ENCODE data around the gene PXMP2.

The PXMP2 gene

GRCh38 chr12:132723015-132723763 is 35.8 kb downstream of the PXMP2 start:
- Histone ChIP-seq H3K79me1 (ENCODE audit: low read length) (no peaks in the 10 kb centered on the region), H3K79me2 (ENCODE audit: control insufficient read depth, insufficient read depth, low read length, poor library complexity) (no peaks in the 10 kb centered on the region), H3K27ac (ENCODE audit: low read depth, low read length) (no peak overlapping the region), H4K8ac (ENCODE audit: low read depth, low read length) (no peak overlapping the region), H4K91ac (ENCODE audit: low read depth, low read length) (no peak overlapping the region), H3K4ac (ENCODE audit: low read depth, low read length) (no peak overlapping the region), H3K4me1 (ENCODE audit: control insufficient read depth in 1 of 2, insufficient read depth in 2 of 2, low read length in 2 of 2) (no peaks in the 10 kb centered on the region), H3K9ac (ENCODE audit: low read length) (no peak overlapping the region), H3K36me3 (ENCODE audit: control insufficient read depth in 1 of 2, insufficient read depth in 2 of 2, low read length in 2 of 2) (peaks cover 76 to 79% of the 10 kb centered on the region in 2 experiments), H2BK12ac (ENCODE audit: low read length) (no peak overlapping the region), H3K4me2 (ENCODE audit: low read length) (no peak overlapping the region), H3K14ac (ENCODE audit: low read length) (no peak overlapping the region), H3K4me3 (ENCODE audit: low read depth, low read length) (no peak overlapping the region), H2AK5ac (ENCODE audit: low read length) (no peak overlapping the region), H2AFZ (ENCODE audit: insufficient read depth, low read length, poor library complexity) (no peak overlapping the region), H3K23ac (ENCODE audit: low read length) (no peak overlapping the region), H3K18ac (ENCODE audit: low read length) (no peak overlapping the region), H4K12ac (ENCODE audit: low read depth, low read length) (no peak overlapping the region), H3K27me3 (ENCODE audit: insufficient read depth, low read length) (no peaks in the 10 kb centered on the region), H2BK120ac (ENCODE audit: insufficient read depth, low read length, poor library complexity) (no peak overlapping the region), H2BK5ac (ENCODE audit: low read depth, low read length, poor library complexity) (no peak overlapping the region), H3K9me3 (ENCODE audit: insufficient read depth, low read depth, low read length) (no peaks in the 10 kb centered on the region)
- no CpG with 5 or more reads among the region's 30 CpGs for WGBS (ENCODE audit: extremely low coverage, insufficient coverage, insufficient read length)
- DNase-seq, result no peak

GRCh38 chr12:132723764-132724140 is 36.4 kb downstream of the PXMP2 start:
- WGBS (ENCODE audit: extremely low coverage, insufficient coverage, insufficient read length), result no CpG with 5 or more reads among the region's 2 CpGs
- H3K4me2 ChIP-seq (ENCODE audit: low read length), result no peak overlapping the region

GRCh38 chr12:132724506-132725241 is 37.3 kb downstream of the PXMP2 start:
- Histone ChIP-seq H2BK5ac (ENCODE audit: low read depth, low read length, poor library complexity) (no peak overlapping the region), H3K27ac (ENCODE audit: low read depth, low read length) (no peak overlapping the region), H2BK120ac (ENCODE audit: insufficient read depth, low read length, poor library complexity) (no peak overlapping the region), H3K4ac (ENCODE audit: low read depth, low read length) (no peak overlapping the region), H4K91ac (ENCODE audit: low read depth, low read length) (no peak overlapping the region), H3K36me3 (ENCODE audit: control insufficient read depth in 1 of 2, insufficient read depth in 2 of 2, low read length in 2 of 2) (peaks cover 73 to 78% of the 10 kb centered on the region in 2 experiments), H3K27me3 (ENCODE audit: insufficient read depth, low read length) (no peaks in the 10 kb centered on the region), H2AFZ (ENCODE audit: insufficient read depth, low read length, poor library complexity) (no peak overlapping the region), H3K18ac (ENCODE audit: low read length) (no peak overlapping the region), H2AK5ac (ENCODE audit: low read length) (no peak overlapping the region), H3K4me2 (ENCODE audit: low read length) (no peak overlapping the region), H4K8ac (ENCODE audit: low read depth, low read length) (no peak overlapping the region), H3K23ac (ENCODE audit: low read length) (no peak overlapping the region), H4K12ac (ENCODE audit: low read depth, low read length) (no peak overlapping the region), H3K9ac (ENCODE audit: low read length) (no peak overlapping the region), H3K79me2 (ENCODE audit: control insufficient read depth, insufficient read depth, low read length, poor library complexity) (no peaks in the 10 kb centered on the region), H3K4me1 (ENCODE audit: control insufficient read depth in 1 of 2, insufficient read depth in 2 of 2, low read length in 2 of 2) (no peaks in the 10 kb centered on the region), H3K4me3 (ENCODE audit: low read depth, low read length) (no peak overlapping the region), H3K14ac (ENCODE audit: low read length) (no peak overlapping the region), H3K9me3 (ENCODE audit: insufficient read depth, low read depth, low read length) (peaks cover 2% of the 10 kb centered on the region), H2BK12ac (ENCODE audit: low read length) (no peak overlapping the region), H3K79me1 (ENCODE audit: low read length) (no peaks in the 10 kb centered on the region)
- no peak for DNase-seq
- no CpG with 5 or more reads among the region's 30 CpGs for WGBS (ENCODE audit: extremely low coverage, insufficient coverage, insufficient read length)

More at GRCh38 chr12:132723764-132724140, 36.4 kb downstream of the PXMP2 start:
- H4K12ac ChIP-seq (ENCODE audit: low read depth, low read length), result no peak overlapping the region
- no peak overlapping the region for H3K9ac ChIP-seq (ENCODE audit: low read length)
- H3K27me3 ChIP-seq (ENCODE audit: insufficient read depth, low read length), result no peaks in the 10 kb centered on the region
- no peak overlapping the region for H2BK120ac ChIP-seq (ENCODE audit: insufficient read depth, low read length, poor library complexity)
- H3K14ac ChIP-seq (ENCODE audit: low read length), result no peak overlapping the region
- no peak overlapping the region for H2AK5ac ChIP-seq (ENCODE audit: low read length)
- H3K36me3 ChIP-seq (ENCODE audit: control insufficient read depth in 1 of 2, insufficient read depth in 2 of 2, low read length in 2 of 2), result peaks cover 79 to 80% of the 10 kb centered on the region in 2 experiments
- H3K4me3 ChIP-seq (ENCODE audit: low read depth, low read length), result no peak overlapping the region
- H4K8ac ChIP-seq (ENCODE audit: low read depth, low read length), result no peak overlapping the region
- no peaks in the 10 kb centered on the region for H3K79me1 ChIP-seq (ENCODE audit: low read length)
- H3K18ac ChIP-seq (ENCODE audit: low read length), result no peak overlapping the region
- no peak overlapping the region for H2BK5ac ChIP-seq (ENCODE audit: low read depth, low read length, poor library complexity)
- no peaks in the 10 kb centered on the region for H3K4me1 ChIP-seq (ENCODE audit: control insufficient read depth in 1 of 2, insufficient read depth in 2 of 2, low read length in 2 of 2)
- H2BK12ac ChIP-seq (ENCODE audit: low read length), result no peak overlapping the region
- no peaks in the 10 kb centered on the region for H3K79me2 ChIP-seq (ENCODE audit: control insufficient read depth, insufficient read depth, low read length, poor library complexity)
- DNase-seq, result no peak
- H2AFZ ChIP-seq (ENCODE audit: insufficient read depth, low read length, poor library complexity), result no peak overlapping the region
- H4K91ac ChIP-seq (ENCODE audit: low read depth, low read length), result no peak overlapping the region
- H3K23ac ChIP-seq (ENCODE audit: low read length), result no peak overlapping the region
- H3K4ac ChIP-seq (ENCODE audit: low read depth, low read length), result no peak overlapping the region
- H3K27ac ChIP-seq (ENCODE audit: low read depth, low read length), result no peak overlapping the region
- peaks cover 2% of the 10 kb centered on the region for H3K9me3 ChIP-seq (ENCODE audit: insufficient read depth, low read depth, low read length)

GRCh38 chr12:132726386-132726785 is 39.0 kb downstream of the PXMP2 start:
- no peak overlapping the region for H2BK120ac ChIP-seq (ENCODE audit: insufficient read depth, low read length, poor library complexity)
- no peak overlapping the region for H4K91ac ChIP-seq (ENCODE audit: low read depth, low read length)
- no peak overlapping the region for H3K14ac ChIP-seq (ENCODE audit: low read length)
- H2BK5ac ChIP-seq (ENCODE audit: low read depth, low read length, poor library complexity), result no peak overlapping the region
- no peaks in the 10 kb centered on the region for H3K79me2 ChIP-seq (ENCODE audit: control insufficient read depth, insufficient read depth, low read length, poor library complexity)
- H3K4me2 ChIP-seq (ENCODE audit: low read length), result no peak overlapping the region
- H3K79me1 ChIP-seq (ENCODE audit: low read length), result no peaks in the 10 kb centered on the region
- no peaks in the 10 kb centered on the region for H3K27me3 ChIP-seq (ENCODE audit: insufficient read depth, low read length)
- H2AFZ ChIP-seq (ENCODE audit: insufficient read depth, low read length, poor library complexity), result no peak overlapping the region
- no peak overlapping the region for H2AK5ac ChIP-seq (ENCODE audit: low read length)
- H3K23ac ChIP-seq (ENCODE audit: low read length), result no peak overlapping the region
- H3K4me1 ChIP-seq (ENCODE audit: control insufficient read depth in 1 of 2, insufficient read depth in 2 of 2, low read length in 2 of 2), result no peaks in the 10 kb centered on the region
- no peak overlapping the region for H4K8ac ChIP-seq (ENCODE audit: low read depth, low read length)
- H3K36me3 ChIP-seq (ENCODE audit: control insufficient read depth in 1 of 2, insufficient read depth in 2 of 2, low read length in 2 of 2), result peaks cover 74 to 77% of the 10 kb centered on the region in 2 experiments
- no peak overlapping the region for H4K12ac ChIP-seq (ENCODE audit: low read depth, low read length)
- no CpG with 5 or more reads among the region's 12 CpGs for WGBS (ENCODE audit: extremely low coverage, insufficient coverage, insufficient read length)
- H3K27ac ChIP-seq (ENCODE audit: low read depth, low read length), result no peak overlapping the region
- H2BK12ac ChIP-seq (ENCODE audit: low read length), result no peak overlapping the region
- no peak overlapping the region for H3K9ac ChIP-seq (ENCODE audit: low read length)
- no peak overlapping the region for H3K4ac ChIP-seq (ENCODE audit: low read depth, low read length)
- no peak overlapping the region for H3K4me3 ChIP-seq (ENCODE audit: low read depth, low read length)
- H3K18ac ChIP-seq (ENCODE audit: low read length), result no peak overlapping the region
- H3K9me3 ChIP-seq (ENCODE audit: insufficient read depth, low read depth, low read length), result peaks cover 2% of the 10 kb centered on the region
- no peak for DNase-seq

Data from trophoblast cell (in vitro differentiated cells and primary cell).